Common myeloid progenitor, CD34-positive (primary cell): ENCODE results near the gene RAB3A.

ENCODE experiments used
- CTCF ChIA-PET: fragments of 350-600 bp; sonication (Branson Sonifier 250); formaldehyde crosslinking; loops from one replicate; lab custom pipeline; 2021; ENCODE audit warnings: antibody characterized with exemption; lab: Charles Lee
- POLR2A ChIA-PET: fragments of 350-600 bp; sonication (Branson Sonifier 250); formaldehyde crosslinking; loops from one replicate; lab custom pipeline; 2021; ENCODE audit warnings: antibody characterized with exemption; lab: Charles Lee
- DNase-seq, 3 donors: peaks; one replicate each; pipeline versions ENCODE4 v3.0.0 to v3.0.0-alpha.2; 2013
- H3K27ac ChIP-seq, 2 experiments: 1 replicate in 1 of 2; 2 replicates in 1 of 2; pipeline ENCODE4 v1.7.0; 2013; ENCODE audit warnings: inconsistent platforms in 2 of 2, low read length in 2 of 2, mild to moderate bottlenecking in 2 of 2, low read depth in 1 of 2, moderate library complexity in 1 of 2; ENCODE audit not compliant: severe bottlenecking in 2 of 2, insufficient read depth in 1 of 2, poor library complexity in 1 of 2
- H3K27me3 ChIP-seq, 5 experiments: replicated peaks in 2 of 5; 1 replicate in 3 of 5; 2 replicates in 2 of 5; pipeline versions ENCODE4 v1.6.1 to v1.7.0; 2013; ENCODE audit warnings: low read length in 4 of 5, mild to moderate bottlenecking in 2 of 5, moderate library complexity in 2 of 5, inconsistent platforms in 1 of 5; ENCODE audit not compliant: insufficient read depth in 5 of 5, control insufficient read depth in 4 of 5
- H3K36me3 ChIP-seq, 4 experiments: 1 replicate in 2 of 4; 2 replicates in 2 of 4; pipeline versions ENCODE4 v1.6.1 to v1.7.0; 2013; ENCODE audit warnings: low read length in 3 of 4, control low read depth in 1 of 4, mild to moderate bottlenecking in 1 of 4; ENCODE audit not compliant: control insufficient read depth in 4 of 4, insufficient read depth in 4 of 4
- H3K4me1 ChIP-seq, 4 experiments: 1 replicate in 3 of 4; 2 replicates in 1 of 4; pipeline versions ENCODE4 v1.6.1 to v1.7.1; 2013; ENCODE audit warnings: low read length in 3 of 4, mild to moderate bottlenecking in 3 of 4, control low read depth in 1 of 4, inconsistent platforms in 1 of 4, moderate library complexity in 1 of 4; ENCODE audit not compliant: control insufficient read depth in 4 of 4, insufficient read depth in 4 of 4; ENCODE audit errors: control extremely low read depth in 1 of 4
- H3K4me3 ChIP-seq, 7 experiments: 1 replicate in 4 of 7; 2 replicates in 3 of 7; pipeline versions ENCODE4 v1.5.1 to v1.7.0; 2013; ENCODE audit warnings: mild to moderate bottlenecking in 7 of 7, low read length in 6 of 7, moderate library complexity in 6 of 7, inconsistent platforms in 2 of 7, low read depth in 2 of 7, control low read depth in 1 of 7; ENCODE audit not compliant: insufficient read depth in 4 of 7, control insufficient read depth in 1 of 7; ENCODE audit errors: extremely low read depth in 1 of 7
- H3K9me3 ChIP-seq, 5 experiments: 1 replicate in 4 of 5; 2 replicates in 1 of 5; pipeline versions ENCODE4 v1.6.1 to v1.7.1; 2013; ENCODE audit warnings: low read length in 4 of 5, mild to moderate bottlenecking in 2 of 5, inconsistent platforms in 1 of 5, low read depth in 1 of 5, moderate library complexity in 1 of 5; ENCODE audit not compliant: control insufficient read depth in 4 of 5, insufficient read depth in 2 of 5; ENCODE audit errors: control extremely low read depth in 1 of 5
- WGBS: methylation state at CpG from one replicate; pipeline ENCODE4 v1.1.5; 2013; ENCODE audit not compliant: insufficient coverage; 5-methylcytosine and 5-hydroxymethylcytosine counted together

The RAB3A gene

DNA sequence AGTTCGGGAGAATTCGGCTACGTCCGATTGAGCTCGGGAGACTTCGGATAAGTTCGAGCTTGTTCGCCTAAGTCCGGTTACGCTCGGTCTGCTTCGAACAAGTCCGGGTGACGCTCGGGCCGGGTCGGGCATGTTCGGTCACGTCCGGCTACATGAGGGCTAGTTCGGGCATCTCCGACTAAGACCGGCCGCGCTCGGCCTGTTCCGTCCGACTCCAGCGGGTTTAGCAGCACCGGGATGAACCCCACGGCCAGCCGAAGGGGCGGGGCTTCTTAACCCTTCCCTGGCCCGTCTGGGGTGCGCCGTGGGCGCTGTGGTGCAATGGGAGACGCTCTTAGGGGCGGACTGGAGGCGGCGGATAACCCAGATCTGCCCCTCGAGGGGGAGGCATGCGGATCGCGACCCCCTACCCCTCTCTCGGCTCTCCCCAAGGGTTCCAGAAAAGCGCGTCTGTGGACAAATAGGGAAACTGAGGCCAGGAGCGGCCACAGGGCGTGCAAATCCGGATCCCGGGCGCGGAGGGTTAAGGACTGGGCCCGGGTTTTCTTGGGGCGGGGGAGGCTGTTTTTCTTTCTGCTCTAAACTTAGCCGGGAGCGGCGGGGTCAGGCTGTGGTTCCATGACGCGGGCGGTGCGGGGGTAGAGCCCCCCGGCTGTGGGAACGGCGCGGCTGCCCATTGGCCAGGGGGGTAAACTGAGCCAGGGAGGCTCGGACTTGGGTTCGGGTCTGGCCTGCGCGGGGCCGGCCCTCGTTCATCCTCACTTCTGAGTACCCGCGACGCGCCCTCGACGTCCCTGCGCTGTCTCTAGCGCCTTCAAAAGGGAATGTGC is 20.9 kb upstream of the RAB3A start:
- peaks cover 0 to 76% (median 34%) of the 10 kb centered on the region in 5 experiments for H3K27me3 ChIP-seq
- WGBS = 3% methylated on average over 78 of the region's 81 CpGs
- peaks cover 0 to 19% (median 15%) of the 10 kb centered on the region in 4 experiments for H3K4me1 ChIP-seq
- ChIA-PET CTCF (interaction anchor here (0.8 to 2.7 kb wide), 9 partner anchors 8 to 56 kb away, joined by 3 to 9 read pairs (median 5); no protein-coding TSS in a partner anchor), POLR2A (interaction anchor here (1.2 kb wide), 1 partner anchor 57 kb away, joined by 3 read pairs; the partner anchor contains the start of gene JUND)
- peak; percentile 95 for DNase-seq
- H3K36me3 ChIP-seq = no peaks in the 10 kb centered on the region
- peak overlapping the region in 6 of 7 experiments; percentile 33 to 71 (median 59) for H3K4me3 ChIP-seq
- peak overlapping the region in 1 of 2 experiments; percentile 26 for H3K27ac ChIP-seq
- H3K9me3 ChIP-seq = no peaks in the 10 kb centered on the region

- Histone ChIP-seq H3K36me3 (no peaks in the 10 kb centered on the region), H3K4me3 (peak overlapping the region in 6 of 7 experiments; percentile 33 to 71 (median 57)), H3K9me3 (no peaks in the 10 kb centered on the region), H3K27me3 (peaks cover 0 to 76% (median 33%) of the 10 kb centered on the region in 5 experiments), H3K27ac (peak overlapping the region in 1 of 2 experiments; percentile 26), H3K4me1 (peaks cover 0 to 19% (median 15%) of the 10 kb centered on the region in 4 experiments)
- ChIA-PET CTCF (interaction anchor here (0.8 to 2.7 kb wide), 12 partner anchors 9 to 56 kb away, joined by 3 to 9 read pairs (median 4); no protein-coding TSS in a partner anchor), POLR2A (interaction anchor here (1.2 kb wide), 1 partner anchor 57 kb away, joined by 3 read pairs; the partner anchor contains the start of gene JUND)
- peak in 2 of 3 donors; percentile 48 to 58 for DNase-seq
- 15% methylated on average over 31 of the region's 39 CpGs for WGBS
Observed at GRCh38 chr19:18223860-18224524, 20.1 kb upstream of the RAB3A start.

- 87% methylated on average over 14 of the region's 25 CpGs for WGBS
- no peaks in the 10 kb centered on the region for H3K9me3 ChIP-seq
- peaks cover 0 to 19% (median 15%) of the 10 kb centered on the region in 4 experiments for H3K4me1 ChIP-seq
- peaks cover 0 to 62% (median 30%) of the 10 kb centered on the region in 5 experiments for H3K27me3 ChIP-seq
- ChIA-PET POLR2A (no interaction called here), CTCF (interaction anchor here (1.2 to 2.7 kb wide), 4 partner anchors 11 to 146 kb away, joined by 3 to 9 read pairs (median 4); no protein-coding TSS in a partner anchor)
- H3K4me3 ChIP-seq = no peak overlapping the region
- H3K36me3 ChIP-seq = no peaks in the 10 kb centered on the region
- H3K27ac ChIP-seq = no peak overlapping the region
- DNase-seq = peak in 1 of 3 donors; percentile 33
Observed at GRCh38 chr19:18221815-18222725, 18.2 kb upstream of the RAB3A start.

GRCh38 chr19:18220632-18221275 is 16.9 kb upstream of the RAB3A start:
- WGBS = 12% methylated on average over 18 of the region's 33 CpGs
- CTCF ChIA-PET = interaction anchor here (1.0 to 1.9 kb wide), 5 partner anchors 10 to 34 kb away, joined by 3 to 7 read pairs (median 4); no protein-coding TSS in a partner anchor
- Histone ChIP-seq H3K4me3 (no peak overlapping the region), H3K36me3 (no peaks in the 10 kb centered on the region), H3K9me3 (no peaks in the 10 kb centered on the region), H3K4me1 (peaks cover 0 to 14% (median 13%) of the 10 kb centered on the region in 4 experiments), H3K27me3 (peaks cover 0 to 49% (median 25%) of the 10 kb centered on the region in 5 experiments), H3K27ac (no peak overlapping the region)
- POLR2A ChIA-PET = interaction anchor here (0.5 to 0.6 kb wide), 2 partner anchors 34 to 108 kb away, joined by 3 read pairs; a partner anchor contains a TSS
- DNase-seq = no peak

- ChIA-PET CTCF (interaction anchor here (0.7 to 1.9 kb wide), 11 partner anchors 10 to 604 kb away, joined by 3 to 7 read pairs (median 4); no protein-coding TSS in a partner anchor), POLR2A (interaction anchor here (1.0 kb wide), 1 partner anchor 12 kb away, joined by 4 read pairs; no protein-coding TSS in a partner anchor)
- no peaks in the 10 kb centered on the region for H3K9me3 ChIP-seq
- no peak overlapping the region for H3K4me3 ChIP-seq
- no peaks in the 10 kb centered on the region for H3K36me3 ChIP-seq
- no peak for DNase-seq
- peaks cover 0 to 12% (median 11%) of the 10 kb centered on the region in 4 experiments for H3K4me1 ChIP-seq
- H3K27me3 ChIP-seq = peaks cover 0 to 42% (median 20%) of the 10 kb centered on the region in 5 experiments
- WGBS = 74% methylated on average over 27 of the region's 28 CpGs
- no peak overlapping the region for H3K27ac ChIP-seq
Observed at GRCh38 chr19:18219911-18220631, 16.2 kb upstream of the RAB3A start.
